HEK293 (cell line): Measurements from ENCODE around the gene LRP5.

Experiments used
- CTCF ChIA-PET: fragments of 350-600 bp; formaldehyde crosslinking; extraction: SDS; loops from one replicate; lab custom pipeline; 2021; ENCODE audit warnings: antibody characterized with exemption; lab: Yijun Ruan, JAX
- POLR2A ChIA-PET: fragments of 300-600 bp; formaldehyde crosslinking; extraction: SDS; loops from one replicate; lab custom pipeline; 2020; ENCODE audit warnings: antibody characterized with exemption, inconsistent platforms; lab: Yijun Ruan, JAX
- H3K27ac ChIP-seq: fragments of 200-500 bp; sonication (Bioruptor generic); 2 replicates; pipeline ENCODE4 v1.5.1; 2014; ENCODE audit warnings: low read depth, low read length, control low read depth, inconsistent platforms; ENCODE audit errors: extremely low read depth
- H3K36me3 ChIP-seq, 2 experiments: fragments of 200-500 bp in 1 of 2; sonication (Bioruptor generic) in 1 of 2; 1 replicate in 1 of 2; 2 replicates in 1 of 2; pipeline ENCODE4 v1.5.1; 2014 to 2017; ENCODE audit warnings: inconsistent platforms in 2 of 2, low read length in 2 of 2; ENCODE audit not compliant: control insufficient read depth in 2 of 2, insufficient read depth in 1 of 2
- H3K4me1 ChIP-seq: fragments of 200-500 bp; sonication (Bioruptor generic); 2 replicates; pipeline ENCODE4 v1.5.1; 2014; ENCODE audit warnings: mild to moderate bottlenecking, low read length, inconsistent platforms; ENCODE audit not compliant: control insufficient read depth, insufficient read depth
- H3K4me3 ChIP-seq: 2 replicates; pipeline ENCODE4 v1.5.1; 2011; ENCODE audit warnings: low read depth, mild to moderate bottlenecking, control low read depth, low read length, moderate library complexity
- H3K9me3 ChIP-seq: fragments of 200-500 bp; sonication (Bioruptor generic); 2 replicates; pipeline ENCODE4 v1.5.1; 2014; ENCODE audit warnings: low read depth, low read length, inconsistent platforms; ENCODE audit not compliant: control insufficient read depth, insufficient read depth
- FEZF1 ChIP-seq: fragments of 450-650 bp; formaldehyde crosslinking; IDR thresholded peaks from 2 replicates; pipeline ENCODE4 v1.5.1; 2016; ENCODE audit warnings: missing biosample characterization, missing genetic modification characterization
- GLI2 ChIP-seq: fragments of 450-650 bp; formaldehyde crosslinking; IDR thresholded peaks from 2 replicates; pipeline ENCODE4; 2017; ENCODE audit warnings: missing biosample characterization, missing genetic modification characterization, low read depth, borderline replicate concordance
- GLIS1 ChIP-seq: fragments of 450-650 bp; formaldehyde crosslinking; IDR thresholded peaks from 2 replicates; pipeline ENCODE4 v1.5.1; 2016; ENCODE audit warnings: missing biosample characterization, missing genetic modification characterization
- MZF1 ChIP-seq: fragments of 450-650 bp; formaldehyde crosslinking; IDR thresholded peaks from 2 replicates; pipeline ENCODE4 v1.5.1; 2017; ENCODE audit warnings: missing biosample characterization, missing genetic modification characterization, borderline replicate concordance
- SCRT2 ChIP-seq: fragments of 450-650 bp; formaldehyde crosslinking; IDR thresholded peaks from 2 replicates; pipeline ENCODE4 v1.5.1; 2016; ENCODE audit warnings: missing biosample characterization, missing genetic modification characterization
- SP2 ChIP-seq: fragments of 450-650 bp; formaldehyde crosslinking; IDR thresholded peaks from 2 replicates; pipeline ENCODE4 v1.5.1; 2016; ENCODE audit warnings: missing biosample characterization, missing genetic modification characterization
- SP3 ChIP-seq: fragments of 450-650 bp; formaldehyde crosslinking; IDR thresholded peaks from 2 replicates; pipeline ENCODE4 v1.5.1; 2016; ENCODE audit warnings: missing biosample characterization, missing genetic modification characterization
- ZBTB44 ChIP-seq: fragments of 450-650 bp; IDR thresholded peaks from 2 replicates; pipeline ENCODE4 v1.5.1; 2018; ENCODE audit warnings: missing biosample characterization, mild to moderate bottlenecking, missing genetic modification characterization
- ZBTB48 ChIP-seq: fragments of 450-650 bp; formaldehyde crosslinking; IDR thresholded peaks from 2 replicates; pipeline ENCODE4 v1.5.1; 2016; ENCODE audit warnings: missing biosample characterization, missing genetic modification characterization
- ZNF157 ChIP-seq: fragments of 450-650 bp; formaldehyde crosslinking; IDR thresholded peaks from 2 replicates; pipeline ENCODE4 v1.5.1; 2016; ENCODE audit warnings: missing biosample characterization, missing genetic modification characterization
- ZNF18 ChIP-seq: fragments of 450-650 bp; formaldehyde crosslinking; IDR thresholded peaks from 2 replicates; pipeline ENCODE4 v1.5.1; 2016; ENCODE audit warnings: missing biosample characterization, missing genetic modification characterization
- ZNF184 ChIP-seq: fragments of 450-650 bp; IDR thresholded peaks from 2 replicates; pipeline ENCODE4 v1.5.1; 2018; ENCODE audit warnings: missing biosample characterization, mild to moderate bottlenecking, missing genetic modification characterization
- ZNF274 ChIP-seq, 2 experiments: fragments of 200-500 bp in 1 of 2; fragments of 450-650 bp in 1 of 2; sonication (Bioruptor generic) in 1 of 2; formaldehyde crosslinking in 1 of 2; IDR thresholded peaks; 2 replicates each; pipeline versions ENCODE4 v1.5.1 to v1.6.1; 2014 to 2016; ENCODE audit warnings: borderline replicate concordance in 1 of 2, inconsistent platforms in 1 of 2, low read length in 1 of 2, missing biosample characterization in 1 of 2, missing genetic modification characterization in 1 of 2
- ZNF335 ChIP-seq: fragments of 450-650 bp; formaldehyde crosslinking; conservative IDR thresholded peaks from 2 replicates; pipeline ENCODE4 v1.5.1; 2016; ENCODE audit warnings: missing biosample characterization, missing genetic modification characterization
- ZNF423 ChIP-seq: fragments of 450-650 bp; formaldehyde crosslinking; IDR thresholded peaks from 2 replicates; pipeline ENCODE4 v1.5.1; 2016; ENCODE audit warnings: missing biosample characterization, missing genetic modification characterization
- ZNF510 ChIP-seq: fragments of 450-650 bp; formaldehyde crosslinking; IDR thresholded peaks from 2 replicates; pipeline ENCODE4 v1.5.1; 2018; ENCODE audit warnings: mild to moderate bottlenecking, missing genetic modification characterization, missing biosample characterization; ENCODE audit not compliant: insufficient replicate concordance
- ZNF626 ChIP-seq: fragments of 450-650 bp; sonication (Bioruptor Pico); formaldehyde crosslinking; IDR thresholded peaks from 2 replicates; pipeline ENCODE4 v1.5.1; 2018; ENCODE audit warnings: missing biosample characterization, missing genetic modification characterization, inconsistent platforms
- ZNF654 ChIP-seq: fragments of 450-650 bp; formaldehyde crosslinking; IDR thresholded peaks from 2 replicates; pipeline ENCODE4 v1.5.1; 2016; ENCODE audit warnings: low read depth, missing biosample characterization, missing genetic modification characterization
- ZNF670 ChIP-seq: fragments of 450-650 bp; formaldehyde crosslinking; IDR thresholded peaks from 2 replicates; pipeline ENCODE4 v1.5.1; 2016; ENCODE audit warnings: missing biosample characterization, missing genetic modification characterization, low read depth
- ZNF707 ChIP-seq: fragments of 450-650 bp; formaldehyde crosslinking; IDR thresholded peaks from 2 replicates; pipeline ENCODE4 v1.5.1; 2016; ENCODE audit warnings: missing biosample characterization, missing genetic modification characterization
- ZNF791 ChIP-seq: fragments of 450-650 bp; formaldehyde crosslinking; IDR thresholded peaks from 2 replicates; pipeline ENCODE4 v1.5.1; 2016; ENCODE audit warnings: missing biosample characterization, missing genetic modification characterization
- TF ChIP-seq, protein P1 (sequence below): fragments of 450-650 bp; formaldehyde crosslinking; IDR thresholded peaks from 2 replicates; pipeline ENCODE4 v1.5.1; 2017; ENCODE audit warnings: missing biosample characterization, missing genetic modification characterization

LRP5 gene

GRCh38 chr11:68461575-68461917 lies 149.2 kb downstream of the LRP5 start:
- H3K9me3 ChIP-seq: no peaks in the 10 kb centered on the region
- H3K4me1 ChIP-seq: no peaks in the 10 kb centered on the region
- peak overlapping the region; percentile 64 for H3K4me3 ChIP-seq
- ChIA-PET CTCF (interaction anchor here (0.6 kb wide), 1 partner anchor 191 kb away, joined by 3 read pairs; no protein-coding TSS in a partner anchor), POLR2A (interaction anchor here (0.5 kb wide), 1 partner anchor 151 kb away, joined by 3 read pairs; no protein-coding TSS in a partner anchor)
- H3K36me3 ChIP-seq: peaks cover 0 to 4% of the 10 kb centered on the region in 2 experiments; a peak in 2 of 3 replicates
- H3K27ac ChIP-seq: no peak overlapping the region
- TF ChIP-seq ZNF184 (tag by site-specific recombination): no peak
- TF ChIP-seq SP3: no peak
- TF ChIP-seq SP2: 0 out of 2 replicates have a peak, but pooled peaks have one; percentile 5
- no peak for TF ChIP-seq ZNF274 (IDR thresholded peaks at IDR 0.05; ENCODE audit: low read length)
- no peak for TF ChIP-seq ZNF274 (tag by site-specific recombination; IDR thresholded peaks at IDR 0.05; ENCODE audit: borderline replicate concordance)
- TF ChIP-seq FEZF1 (tag by site-specific recombination): no peak
- TF ChIP-seq GLI2 (tag by site-specific recombination): no peak
- TF ChIP-seq ZNF510 (tag by site-specific recombination): no peak
- no peak for TF ChIP-seq ZBTB44 (tag by site-specific recombination)
- no peak for TF ChIP-seq ZNF626 (tag by site-specific recombination)
- peak; percentile 73 for TF ChIP-seq SCRT2
- TF ChIP-seq ZNF157 (tag by site-specific recombination): no peak
- no peak for TF ChIP-seq ZNF423
- no peak for TF ChIP-seq ZNF791 (tag by site-specific recombination)
- TF ChIP-seq MZF1: no peak
- TF ChIP-seq ZNF670 (tag by site-specific recombination): no peak
- TF ChIP-seq, protein P1, sequence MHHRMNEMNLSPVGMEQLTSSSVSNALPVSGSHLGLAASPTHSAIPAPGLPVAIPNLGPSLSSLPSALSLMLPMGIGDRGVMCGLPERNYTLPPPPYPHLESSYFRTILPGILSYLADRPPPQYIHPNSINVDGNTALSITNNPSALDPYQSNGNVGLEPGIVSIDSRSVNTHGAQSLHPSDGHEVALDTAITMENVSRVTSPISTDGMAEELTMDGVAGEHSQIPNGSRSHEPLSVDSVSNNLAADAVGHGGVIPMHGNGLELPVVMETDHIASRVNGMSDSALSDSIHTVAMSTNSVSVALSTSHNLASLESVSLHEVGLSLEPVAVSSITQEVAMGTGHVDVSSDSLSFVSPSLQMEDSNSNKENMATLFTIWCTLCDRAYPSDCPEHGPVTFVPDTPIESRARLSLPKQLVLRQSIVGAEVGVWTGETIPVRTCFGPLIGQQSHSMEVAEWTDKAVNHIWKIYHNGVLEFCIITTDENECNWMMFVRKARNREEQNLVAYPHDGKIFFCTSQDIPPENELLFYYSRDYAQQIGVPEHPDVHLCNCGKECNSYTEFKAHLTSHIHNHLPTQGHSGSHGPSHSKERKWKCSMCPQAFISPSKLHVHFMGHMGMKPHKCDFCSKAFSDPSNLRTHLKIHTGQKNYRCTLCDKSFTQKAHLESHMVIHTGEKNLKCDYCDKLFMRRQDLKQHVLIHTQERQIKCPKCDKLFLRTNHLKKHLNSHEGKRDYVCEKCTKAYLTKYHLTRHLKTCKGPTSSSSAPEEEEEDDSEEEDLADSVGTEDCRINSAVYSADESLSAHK: no peak
- no peak for TF ChIP-seq ZBTB48 (tag by site-specific recombination)
- TF ChIP-seq ZNF335 (tag by site-specific recombination): peak; percentile 76

DNA sequence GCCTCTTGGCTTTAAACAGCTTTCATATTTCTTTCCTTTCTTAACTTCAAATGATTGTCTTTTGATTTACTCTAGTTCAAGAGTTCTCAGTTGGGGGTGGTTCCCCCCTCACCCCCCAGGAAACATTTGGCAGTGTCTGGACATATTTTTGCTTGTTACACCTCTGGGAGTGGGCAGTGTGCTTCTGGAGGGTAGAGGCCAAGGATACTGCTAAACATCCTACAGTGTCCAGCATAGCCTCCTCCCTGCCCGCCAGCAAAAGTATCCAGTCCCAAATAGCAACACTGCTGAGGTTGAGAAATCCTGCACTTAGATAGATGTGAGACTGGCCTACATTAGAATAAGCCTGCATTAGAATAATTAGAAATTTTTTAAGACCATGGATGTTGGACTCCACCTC lies 151.3 kb downstream of the LRP5 start:
- Histone ChIP-seq H3K4me3 (no peak overlapping the region), H3K9me3 (no peaks in the 10 kb centered on the region), H3K27ac (no peak overlapping the region), H3K4me1 (0 out of 2 replicates have a peak, but pooled peaks cover under 1% of the 10 kb centered on the region), H3K36me3 (peaks cover 0 to 4% of the 10 kb centered on the region in 2 experiments; a peak in 2 of 3 replicates)
- CTCF ChIA-PET: interaction anchor here (0.7 kb wide), 1 partner anchor 506 kb away, joined by 3 read pairs; no protein-coding TSS in a partner anchor
- POLR2A ChIA-PET: no interaction called here
- TF ChIP-seq GLIS1: 0 out of 2 replicates have a peak, but pooled peaks have one; percentile 30
- TF ChIP-seq ZNF18 (tag by site-specific recombination): no peak
- TF ChIP-seq ZNF707 (tag by site-specific recombination): no peak
- TF ChIP-seq ZNF654 (tag by site-specific recombination): no peak
- TF ChIP-seq ZNF184 (tag by site-specific recombination): no peak
